ENCODE data around the gene EGF.
"Not testable (repeated sequence)": the region's sequence is repeated elsewhere in the genome, so short reads cannot be mapped to it uniquely, and the experiment has no call there.

Gene EGF

DNA sequence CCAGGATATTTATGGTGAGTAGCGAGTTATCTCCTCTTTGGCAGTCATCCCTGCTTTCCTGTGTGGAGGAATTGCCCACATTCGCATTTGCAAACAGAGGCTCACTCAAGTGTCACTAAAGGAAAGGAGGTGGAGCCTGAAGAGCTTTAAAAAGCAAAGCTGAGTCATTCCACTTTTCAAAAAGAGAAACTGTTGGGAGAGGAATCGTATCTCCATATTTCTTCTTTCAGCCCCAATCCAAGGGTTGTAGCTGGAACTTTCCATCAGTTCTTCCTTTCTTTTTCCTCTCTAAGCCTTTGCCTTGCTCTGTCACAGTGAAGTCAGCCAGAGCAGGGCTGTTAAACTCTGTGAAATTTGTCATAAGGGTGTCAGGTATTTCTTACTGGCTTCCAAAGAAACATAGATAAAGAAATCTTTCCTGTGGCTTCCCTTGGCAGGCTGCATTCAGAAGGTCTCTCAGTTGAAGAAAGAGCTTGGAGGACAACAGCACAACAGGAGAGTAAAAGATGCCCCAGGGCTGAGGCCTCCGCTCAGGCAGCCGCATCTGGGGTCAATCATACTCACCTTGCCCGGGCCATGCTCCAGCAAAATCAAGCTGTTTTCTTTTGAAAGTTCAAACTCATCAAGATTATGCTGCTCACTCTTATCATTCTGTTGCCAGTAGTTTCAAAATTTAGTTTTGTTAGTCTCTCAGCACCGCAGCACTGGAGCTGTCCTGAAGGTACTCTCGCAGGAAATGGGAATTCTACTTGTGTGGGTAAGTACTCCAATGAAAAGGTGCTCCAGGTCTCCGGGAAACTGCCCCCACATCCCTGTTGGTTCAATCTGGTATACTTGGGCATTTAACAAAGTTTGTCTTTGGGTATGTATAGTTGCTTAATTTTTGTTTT, at the start of gene EGF:
EGF (plus strand) TSS at position 178 of the 890 bp plus-strand sequence; CDS start at position 631, 453 bp downstream.
- DNase-seq (ENCODE audit: low spot score) = peak; percentile 62

DNA sequence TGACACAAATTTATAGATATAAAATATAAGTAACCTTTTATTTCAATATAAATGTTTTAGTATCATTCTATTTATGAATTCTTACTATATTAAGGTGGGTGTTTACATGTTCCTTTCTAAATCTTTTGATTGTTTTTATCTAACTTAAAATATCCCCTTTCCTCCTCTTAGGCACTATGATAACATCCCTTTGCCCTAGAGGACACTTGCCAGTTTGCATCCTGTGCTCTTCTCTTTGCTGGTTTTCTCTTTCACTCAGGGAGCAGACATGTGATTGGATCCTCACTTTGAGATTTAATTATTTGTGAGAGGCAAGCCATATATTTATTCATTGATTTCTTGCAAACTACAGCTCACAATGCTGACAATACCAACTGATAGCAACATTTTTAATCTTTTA, 48.5 kb upstream of the EGF start:
- DNase-seq (ENCODE audit: low spot score) = no peak

- no peak for DNase-seq (ENCODE audit: low spot score)
Observed at GRCh38 chr4:109870061-109870460, 42.6 kb upstream of the EGF start.

GRCh38 chr4:109872065-109872464, 40.6 kb upstream of the EGF start:
- DNase-seq (ENCODE audit: low spot score) = no peak

- DNase-seq (ENCODE audit: low spot score) = no peak
Observed at GRCh38 chr4:109872950-109873656, 39.6 kb upstream of the EGF start.

DNA sequence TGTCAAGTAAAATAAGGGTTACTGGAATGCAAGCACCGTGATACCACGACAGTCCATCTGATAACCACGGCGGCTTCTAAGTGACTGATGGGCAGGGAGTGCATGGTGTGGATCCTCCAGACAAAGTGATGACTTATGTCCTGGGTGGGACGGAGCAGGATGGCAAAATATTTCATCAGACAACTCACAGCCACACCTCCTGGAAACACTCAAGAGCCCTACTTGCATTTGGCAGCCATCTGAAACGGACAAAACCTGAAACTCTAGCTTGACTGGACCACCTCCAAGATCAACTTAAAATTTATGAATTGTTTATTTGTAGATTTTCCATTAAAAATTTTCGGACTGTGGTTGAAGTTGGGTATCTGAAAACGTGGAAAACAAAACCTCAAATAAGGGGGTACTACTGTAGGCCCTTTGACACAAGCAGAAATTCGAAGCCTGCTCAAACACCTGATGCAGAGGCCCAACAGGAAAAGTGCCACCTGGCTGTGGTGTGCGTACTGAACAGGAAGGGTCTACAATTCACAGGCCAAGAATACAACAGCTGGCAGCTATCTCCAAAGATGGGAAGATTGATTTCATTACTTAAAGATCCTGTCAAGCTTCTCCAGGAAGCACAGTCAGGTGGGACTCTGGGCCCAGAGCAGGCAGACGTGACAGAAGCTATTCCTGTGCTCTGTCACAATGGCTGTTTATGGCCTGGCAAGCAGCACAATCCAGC, 38.7 kb upstream of the EGF start:
- DNase-seq (ENCODE audit: low spot score) = peak; percentile 21

DNA sequence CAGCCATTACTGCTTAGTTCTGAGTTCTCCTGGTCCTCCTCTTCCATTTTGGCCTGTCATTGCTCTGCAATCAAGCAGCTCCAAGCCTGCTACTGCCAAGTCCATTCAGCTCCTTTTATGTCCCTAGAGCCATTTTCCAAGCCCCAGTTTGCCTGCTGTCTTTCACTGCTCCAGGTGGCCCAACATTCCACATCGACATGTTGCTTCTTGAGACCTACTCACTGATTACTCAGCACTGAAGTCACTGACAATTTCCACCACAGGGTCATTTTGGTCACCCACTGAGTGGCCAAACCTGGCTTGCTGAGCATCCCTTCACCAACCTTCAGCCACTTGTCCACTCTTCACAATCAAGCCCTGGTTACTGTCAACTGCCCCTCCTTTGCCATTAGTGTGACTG, 37.6 kb upstream of the EGF start:
- DNase-seq (ENCODE audit: low spot score) = no peak

GRCh38 chr4:109875553-109875952, 37.1 kb upstream of the EGF start:
- not testable (repeated sequence) for DNase-seq (ENCODE audit: low spot score)

DNA sequence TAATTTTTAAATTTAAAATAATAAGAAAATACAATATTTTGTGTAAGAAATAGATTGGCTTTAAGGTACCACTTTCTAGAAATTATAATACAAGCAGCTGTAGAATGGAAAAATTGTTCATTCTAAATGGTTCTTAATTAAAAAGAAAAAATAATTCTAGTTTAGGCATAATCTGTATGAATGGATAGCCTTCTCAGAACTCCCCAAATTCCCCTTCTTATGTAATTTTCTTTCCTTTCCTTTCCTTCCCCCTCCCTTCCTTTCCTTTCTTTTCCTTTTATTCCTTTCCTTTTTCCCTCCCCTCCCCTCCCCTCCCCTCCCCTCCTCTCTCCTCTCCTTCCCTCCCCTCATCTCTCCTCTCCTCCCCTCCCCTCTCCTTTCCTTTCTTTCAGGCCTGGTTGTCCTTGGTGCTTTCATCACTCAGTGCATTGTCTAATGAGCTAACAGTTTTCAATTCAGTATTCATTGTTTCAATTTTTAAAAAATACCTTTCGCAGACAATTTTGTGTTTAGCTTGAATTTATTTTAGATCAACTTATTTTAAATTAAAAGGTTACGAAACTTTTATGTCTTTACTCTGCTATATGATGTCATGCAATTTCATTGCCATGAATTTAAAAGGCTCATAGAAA, 35.9 kb upstream of the EGF start:
- no peak for DNase-seq (ENCODE audit: low spot score)

- no peak for DNase-seq (ENCODE audit: low spot score)
Observed at GRCh38 chr4:109877400-109877799, 35.3 kb upstream of the EGF start.

- no peak for DNase-seq (ENCODE audit: low spot score)
Observed at GRCh38 chr4:109878355-109878754, 34.3 kb upstream of the EGF start.

DNA sequence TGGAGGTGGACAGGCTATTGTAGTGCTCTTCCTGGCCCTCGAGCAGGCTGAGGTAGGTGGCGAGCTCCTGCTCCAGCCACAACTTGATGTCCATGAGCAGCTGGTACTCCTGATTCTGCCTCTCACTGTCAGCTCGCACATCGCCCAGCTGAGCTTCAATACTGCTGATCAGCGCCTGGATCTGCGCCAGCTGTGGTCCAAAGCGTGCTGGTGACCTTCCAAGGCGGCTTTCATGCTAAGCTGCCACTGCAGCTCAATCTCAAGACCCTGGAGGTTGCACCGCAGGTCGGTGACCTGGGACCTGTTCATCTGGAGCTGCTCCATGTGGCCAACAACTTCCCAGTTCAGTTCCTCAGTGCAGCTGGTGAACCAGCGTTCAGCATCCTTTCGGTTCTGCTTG, 33.6 kb upstream of the EGF start:
- no peak for DNase-seq (ENCODE audit: low spot score)

DNA sequence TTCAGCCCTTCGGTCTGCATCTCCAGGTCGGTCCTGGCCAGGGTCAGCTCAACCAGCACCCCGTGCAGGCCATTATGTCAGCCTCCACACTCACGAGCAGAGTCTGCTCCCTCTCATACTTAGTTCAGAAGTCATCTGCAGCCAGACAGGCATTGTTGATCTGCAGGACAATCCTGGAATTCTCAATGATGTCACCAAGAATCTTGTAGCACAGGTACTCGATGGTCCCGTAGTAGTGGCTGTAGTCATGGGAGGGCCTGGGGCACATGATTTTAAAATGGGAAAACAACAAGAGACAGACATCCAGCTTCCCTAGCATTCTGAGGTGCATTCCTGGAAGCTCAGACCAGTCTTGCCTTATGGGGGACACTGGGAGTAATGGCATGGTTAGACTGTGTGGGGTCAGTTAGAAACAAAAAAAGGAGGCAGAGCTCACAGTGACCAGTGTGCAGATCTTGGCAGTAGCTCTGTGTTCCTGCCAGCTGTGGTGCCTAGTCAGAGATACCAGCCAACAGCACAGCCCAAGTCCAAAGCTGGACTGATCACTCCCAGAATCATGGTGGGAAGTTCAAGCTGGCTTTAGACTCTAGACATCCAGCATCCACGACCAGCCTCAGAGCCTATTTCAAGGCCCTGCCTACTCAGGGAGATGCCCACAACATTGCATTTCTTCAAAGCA, 32.9 kb upstream of the EGF start:
- no peak for DNase-seq (ENCODE audit: low spot score)

- DNase-seq (ENCODE audit: low spot score) = no peak
Observed at GRCh38 chr4:109886303-109886702, 26.4 kb upstream of the EGF start.

DNA sequence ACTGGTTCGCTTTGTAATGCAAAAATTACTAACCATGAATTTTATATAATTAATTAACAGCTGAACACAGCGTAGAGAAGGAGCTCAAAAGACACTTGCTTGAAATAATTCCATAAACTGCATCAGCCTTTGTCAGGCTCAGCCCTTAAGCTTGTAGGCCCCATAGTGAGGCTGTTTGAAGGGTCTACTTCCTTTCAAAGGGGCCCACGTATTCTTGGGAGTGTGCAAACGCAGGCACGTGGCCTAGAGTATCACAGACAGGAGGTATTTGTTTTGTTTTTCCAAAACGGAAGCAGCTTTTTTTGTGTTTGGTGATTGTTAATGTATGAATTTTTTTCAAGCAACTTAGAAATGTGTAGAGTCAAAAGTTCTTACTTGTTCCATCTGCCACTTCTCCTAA, 25.6 kb upstream of the EGF start:
- no peak for DNase-seq (ENCODE audit: low spot score)

DNA sequence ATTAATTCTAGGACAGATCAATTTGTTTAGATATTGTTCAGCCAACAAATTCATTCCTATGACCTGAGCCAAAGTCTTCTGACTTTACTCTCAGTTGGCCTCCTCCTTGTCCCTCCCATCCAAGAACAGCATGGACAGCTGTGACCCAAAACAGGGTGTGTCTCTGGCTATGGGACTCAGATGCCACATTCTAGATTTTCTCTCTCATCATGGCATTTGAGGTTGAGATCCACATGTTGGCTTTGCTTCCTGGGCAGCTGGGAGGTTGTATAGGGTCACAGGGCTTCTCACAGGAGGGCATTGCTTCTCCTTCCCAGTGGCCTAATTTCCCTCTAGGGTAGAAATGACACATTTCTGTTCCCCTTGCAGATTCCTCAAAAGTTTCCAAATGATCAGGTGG, 22.6 kb upstream of the EGF start:
- DNase-seq (ENCODE audit: low spot score) = no peak

- no peak for DNase-seq (ENCODE audit: low spot score)
Observed at GRCh38 chr4:109902559-109903251, 10.0 kb upstream of the EGF start.

DNA sequence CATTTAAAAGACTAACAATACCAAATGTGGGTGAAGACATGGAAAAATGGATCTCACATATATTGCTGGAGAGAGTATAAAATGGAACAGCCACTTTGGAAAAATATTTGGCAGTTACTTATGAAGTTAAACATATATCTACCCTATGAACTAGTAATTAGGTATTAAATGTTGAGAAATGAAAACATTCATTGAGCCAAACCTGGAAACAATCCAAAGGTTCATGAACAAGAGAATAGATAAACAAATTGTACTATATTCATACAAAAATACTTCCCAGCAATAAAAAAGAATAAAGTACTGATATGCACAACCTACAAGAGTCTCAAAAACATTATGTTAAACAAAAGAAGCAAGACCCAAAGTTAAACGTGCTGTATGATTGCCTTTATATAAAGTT, 4.0 kb upstream of the EGF start:
- DNase-seq (ENCODE audit: low spot score) = no peak

GRCh38 chr4:109910256-109910655, 2.4 kb upstream of the EGF start:
- no peak for DNase-seq (ENCODE audit: low spot score)

- no peak for DNase-seq (ENCODE audit: low spot score)
Observed at GRCh38 chr4:109913596-109914241, 1.0 kb downstream of the EGF start.

GRCh38 chr4:109914322-109914721, 1.6 kb downstream of the EGF start:
- DNase-seq (ENCODE audit: low spot score) = no peak
